Mesendoderm (in vitro differentiated cells): ENCODE measurements around the gene SLC15A2. TPM values are rescaled to one million over a fixed set of nuclear protein-coding genes. Genes with fewer than 3 reads are reported as not detected.
"Not testable (repeated sequence)": the region's sequence is repeated elsewhere in the genome, so short reads cannot be mapped to it uniquely, and the experiment has no call there.

Source experiments
- DNase-seq: peaks from one replicate; pipeline ENCODE4 v3.0.0; 2013
- H2AK5ac ChIP-seq: 2 replicates; pipeline ENCODE4 v1.6.1; 2013; ENCODE audit warnings: low read length, inconsistent platforms
- H2BK120ac ChIP-seq: 2 replicates; pipeline ENCODE4 v1.6.1; 2013; ENCODE audit warnings: low read depth, mild to moderate bottlenecking, low read length, moderate library complexity, mixed read lengths
- H2BK15ac ChIP-seq: replicated peaks from 2 replicates; pipeline ENCODE4 v1.6.1; 2013; ENCODE audit warnings: low read depth, mild to moderate bottlenecking, moderate library complexity
- H2BK5ac ChIP-seq: 2 replicates; pipeline ENCODE4 v1.6.1; 2013; ENCODE audit warnings: low read length, inconsistent platforms
- H3K18ac ChIP-seq: 2 replicates; pipeline ENCODE4 v1.6.1; 2013; ENCODE audit warnings: mild to moderate bottlenecking, low read length, mixed read lengths
- H3K23ac ChIP-seq: one replicate; pipeline ENCODE4 v1.6.1; 2013; ENCODE audit warnings: low read length
- H3K27ac ChIP-seq: 2 replicates; pipeline ENCODE4 v1.5.1; 2013; ENCODE audit warnings: low read depth, mild to moderate bottlenecking, inconsistent platforms, low read length, moderate library complexity
- H3K27me3 ChIP-seq: 2 replicates; pipeline ENCODE4 v1.6.1; 2013; ENCODE audit warnings: low read length, control low read depth, mild to moderate bottlenecking, inconsistent platforms; ENCODE audit not compliant: insufficient read depth, poor library complexity
- H3K36me3 ChIP-seq: 2 replicates; pipeline ENCODE4 v1.6.1; 2013; ENCODE audit warnings: low read length, inconsistent platforms; ENCODE audit not compliant: control insufficient read depth, insufficient read depth
- H3K4ac ChIP-seq: one replicate; pipeline ENCODE4 v1.6.1; 2013; ENCODE audit warnings: low read depth, mild to moderate bottlenecking, low read length, moderate library complexity
- H3K4me1 ChIP-seq: 2 replicates; pipeline ENCODE4 v1.6.1; 2013; ENCODE audit warnings: low read depth, low read length, inconsistent platforms; ENCODE audit not compliant: control insufficient read depth
- H3K4me2 ChIP-seq: 2 replicates; pipeline ENCODE4 v1.6.1; 2013; ENCODE audit warnings: low read length
- H3K4me3 ChIP-seq: 2 replicates; pipeline ENCODE4 v1.5.1; 2013; ENCODE audit warnings: mild to moderate bottlenecking, low read length
- H3K56ac ChIP-seq: one replicate; pipeline ENCODE4 v1.6.1; 2013; ENCODE audit warnings: low read length
- H3K79me1 ChIP-seq: 2 replicates; pipeline ENCODE4 v1.6.1; 2013; ENCODE audit warnings: low read length, inconsistent platforms
- H3K79me2 ChIP-seq: 2 replicates; pipeline ENCODE4 v1.6.1; 2013; ENCODE audit warnings: mild to moderate bottlenecking, low read length; ENCODE audit not compliant: control insufficient read depth, insufficient read depth
- H3K9ac ChIP-seq: 2 replicates; pipeline ENCODE4 v1.6.1; 2013; ENCODE audit warnings: low read length, inconsistent platforms
- H4K5ac ChIP-seq: one replicate; pipeline ENCODE4 v1.6.1; 2013; ENCODE audit warnings: low read length
- H4K8ac ChIP-seq: one replicate; pipeline ENCODE4 v1.6.1; 2013; ENCODE audit warnings: low read depth, mild to moderate bottlenecking, control low read depth, low read length, moderate library complexity
- WGBS: extraction: QIAGEN DNeasy Blood & Tissue Kit; methylation state at CpG from one replicate; pipeline ENCODE4 v1.1.7; 2013; ENCODE audit warnings: low lambda C conversion rate, missing lambda C conversion rate; ENCODE audit not compliant: insufficient coverage; ENCODE audit errors: extremely low coverage; 5-methylcytosine and 5-hydroxymethylcytosine counted together
- polyA plus RNA-seq, 2 experiments: library from polyadenylated mRNA; stranded (reverse); fragments of 200-250 nt; gene quantifications; one replicate each; pipeline ENCODE4 v1.2.3, GENCODE V29; 2013

Gene SLC15A2, protein sequence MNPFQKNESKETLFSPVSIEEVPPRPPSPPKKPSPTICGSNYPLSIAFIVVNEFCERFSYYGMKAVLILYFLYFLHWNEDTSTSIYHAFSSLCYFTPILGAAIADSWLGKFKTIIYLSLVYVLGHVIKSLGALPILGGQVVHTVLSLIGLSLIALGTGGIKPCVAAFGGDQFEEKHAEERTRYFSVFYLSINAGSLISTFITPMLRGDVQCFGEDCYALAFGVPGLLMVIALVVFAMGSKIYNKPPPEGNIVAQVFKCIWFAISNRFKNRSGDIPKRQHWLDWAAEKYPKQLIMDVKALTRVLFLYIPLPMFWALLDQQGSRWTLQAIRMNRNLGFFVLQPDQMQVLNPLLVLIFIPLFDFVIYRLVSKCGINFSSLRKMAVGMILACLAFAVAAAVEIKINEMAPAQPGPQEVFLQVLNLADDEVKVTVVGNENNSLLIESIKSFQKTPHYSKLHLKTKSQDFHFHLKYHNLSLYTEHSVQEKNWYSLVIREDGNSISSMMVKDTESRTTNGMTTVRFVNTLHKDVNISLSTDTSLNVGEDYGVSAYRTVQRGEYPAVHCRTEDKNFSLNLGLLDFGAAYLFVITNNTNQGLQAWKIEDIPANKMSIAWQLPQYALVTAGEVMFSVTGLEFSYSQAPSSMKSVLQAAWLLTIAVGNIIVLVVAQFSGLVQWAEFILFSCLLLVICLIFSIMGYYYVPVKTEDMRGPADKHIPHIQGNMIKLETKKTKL
- polyA plus RNA-seq (2013, experiment 1 of 2) = 0.17 TPM
- polyA plus RNA-seq (2013, experiment 2 of 2) = 0.17 TPM

DNA sequence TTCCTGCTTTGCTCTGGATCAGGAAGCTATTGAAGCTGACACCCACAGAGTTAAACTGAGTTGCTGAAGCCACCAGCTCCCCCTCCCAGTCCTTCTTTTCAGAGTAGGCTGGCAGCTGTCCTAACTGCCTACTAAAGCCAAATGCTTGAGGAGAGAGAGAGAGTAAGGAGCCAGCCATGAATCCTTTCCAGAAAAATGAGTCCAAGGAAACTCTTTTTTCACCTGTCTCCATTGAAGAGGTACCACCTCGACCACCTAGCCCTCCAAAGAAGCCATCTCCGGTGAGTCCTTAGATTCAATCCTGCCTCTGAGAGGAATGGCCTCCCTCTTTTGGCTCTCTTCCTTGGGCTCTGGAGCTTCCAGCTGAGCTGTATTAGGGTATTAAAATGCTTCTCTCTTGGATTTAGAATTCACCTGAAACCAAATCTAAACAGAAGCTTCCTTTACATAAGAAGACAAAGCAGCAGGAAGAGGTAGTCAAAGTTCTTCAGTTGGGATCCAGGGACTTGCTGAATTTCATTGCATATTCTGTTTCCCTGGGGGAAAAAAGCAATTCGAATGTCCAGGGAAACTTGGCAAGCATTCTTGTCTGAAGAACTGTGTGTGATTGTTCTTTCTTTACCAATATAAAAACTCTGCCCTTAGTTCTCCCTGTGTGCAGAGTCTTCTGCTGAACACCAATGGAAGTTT lies at the start of gene SLC15A2:
SLC15A2 (plus strand) TSS at position 101 of the 690 bp plus-strand sequence; CDS start at position 177, 76 bp downstream.
- Histone ChIP-seq H2BK15ac (no peak within 1 kb of the TSS), H3K27ac (peak within 1 kb of the TSS; percentile 54), H3K4me3 (no peak within 1 kb of the TSS), H3K18ac (no peak within 1 kb of the TSS), H2AK5ac (no peak within 1 kb of the TSS), H3K4ac (no peak within 1 kb of the TSS), H3K36me3 (no peaks in the 10 kb centered on the region), H3K56ac (no peak within 1 kb of the TSS), H2BK5ac (no peak within 1 kb of the TSS), H3K79me1 (no peaks in the 10 kb centered on the region), H2BK120ac (peak within 1 kb of the TSS; percentile 54), H3K27me3 (no peaks in the 10 kb centered on the region), H4K5ac (no peak within 1 kb of the TSS), H3K4me1 (peaks cover 3% of the 10 kb centered on the region), H4K8ac (peak within 1 kb of the TSS; percentile 86), H3K79me2 (no peaks in the 10 kb centered on the region), H3K4me2 (no peak within 1 kb of the TSS), H3K23ac (no peak within 1 kb of the TSS), H3K9ac (no peak within 1 kb of the TSS)
- no CpG with 5 or more reads among the region's 3 CpGs for WGBS
- peak; percentile 21 for DNase-seq

DNA sequence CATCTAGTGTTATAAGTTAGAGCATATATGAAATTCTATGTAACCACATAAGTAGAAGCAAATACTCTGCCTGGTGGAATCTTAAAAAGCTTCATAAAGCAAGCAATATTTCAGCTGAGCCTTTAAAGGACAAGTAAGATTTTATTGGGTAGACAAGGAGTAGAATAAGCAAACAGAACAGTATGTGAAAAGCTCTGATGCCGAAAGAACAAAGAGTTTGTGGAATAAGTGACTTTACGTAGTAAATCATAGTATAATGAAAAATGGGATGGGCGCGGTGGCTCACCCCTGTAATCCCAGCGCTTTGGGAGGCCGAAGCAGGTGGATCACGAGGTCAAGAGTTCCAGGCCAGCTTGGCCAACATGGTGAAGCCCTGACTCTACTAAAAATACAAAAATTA lies 49.3 kb upstream of the SLC15A2 start:
- no CpG with 5 or more reads among the region's 7 CpGs for WGBS
- H3K4me1 ChIP-seq = no peaks in the 10 kb centered on the region

DNA sequence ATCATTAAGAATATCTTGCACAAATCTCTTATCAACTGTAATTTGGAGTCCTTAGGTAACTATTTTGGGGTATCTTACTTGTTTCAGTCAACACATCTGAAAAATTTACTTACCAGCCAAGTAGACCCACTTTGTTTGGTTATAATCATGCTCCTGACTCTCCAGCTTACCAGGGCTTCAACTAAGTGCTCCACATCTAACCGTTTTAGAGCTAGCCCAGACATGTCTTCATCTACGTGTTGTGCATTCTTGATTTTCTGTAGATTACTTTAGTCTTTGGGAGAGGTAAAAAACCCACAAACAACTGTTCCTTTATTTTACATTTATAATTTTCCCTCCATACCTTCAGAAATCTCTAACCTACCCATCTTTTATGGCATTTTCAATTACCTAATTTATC lies 41.9 kb upstream of the SLC15A2 start:
- Histone ChIP-seq H3K56ac (no peak overlapping the region), H4K8ac (no peak overlapping the region), H3K4me3 (no peak overlapping the region), H4K5ac (no peak overlapping the region), H3K4me1 (no peaks in the 10 kb centered on the region), H3K23ac (no peak overlapping the region), H2BK120ac (no peak overlapping the region), H3K9ac (no peak overlapping the region), H3K79me1 (no peaks in the 10 kb centered on the region), H3K79me2 (no peaks in the 10 kb centered on the region), H3K27me3 (no peaks in the 10 kb centered on the region), H3K4ac (no peak overlapping the region), H3K36me3 (no peaks in the 10 kb centered on the region), H3K18ac (no peak overlapping the region), H2BK15ac (no peak overlapping the region), H2BK5ac (no peak overlapping the region), H2AK5ac (no peak overlapping the region), H3K27ac (no peak overlapping the region), H3K4me2 (no peak overlapping the region)
- no peak for DNase-seq
- WGBS = no CpG with 5 or more reads among the region's 2 CpGs

More for the DNA sequence above, 49.3 kb upstream of the SLC15A2 start:
- Histone ChIP-seq H3K9ac (no peak overlapping the region), H3K4me2 (no peak overlapping the region), H3K23ac (no peak overlapping the region), H3K4me3 (no peak overlapping the region), H3K79me2 (no peaks in the 10 kb centered on the region), H3K56ac (no peak overlapping the region), H4K5ac (no peak overlapping the region), H3K27me3 (no peaks in the 10 kb centered on the region), H3K27ac (no peak overlapping the region), H2AK5ac (no peak overlapping the region), H3K4ac (no peak overlapping the region), H2BK5ac (no peak overlapping the region), H4K8ac (no peak overlapping the region), H2BK120ac (no peak overlapping the region), H3K36me3 (no peaks in the 10 kb centered on the region), H3K79me1 (no peaks in the 10 kb centered on the region), H3K18ac (no peak overlapping the region), H2BK15ac (no peak overlapping the region)
- no peak for DNase-seq

- H3K9ac ChIP-seq = no peak overlapping the region
- H3K27me3 ChIP-seq = no peaks in the 10 kb centered on the region
- no peaks in the 10 kb centered on the region for H3K36me3 ChIP-seq
- no peak overlapping the region for H3K18ac ChIP-seq
- H3K23ac ChIP-seq = no peak overlapping the region
- H4K5ac ChIP-seq = no peak overlapping the region
- DNase-seq = peak; percentile 64
- no peak overlapping the region for H2BK15ac ChIP-seq
- H2BK5ac ChIP-seq = no peak overlapping the region
- H3K4me1 ChIP-seq = no peaks in the 10 kb centered on the region
- no peak overlapping the region for H3K27ac ChIP-seq
- no peaks in the 10 kb centered on the region for H3K79me1 ChIP-seq
- H3K56ac ChIP-seq = no peak overlapping the region
- H3K79me2 ChIP-seq = no peaks in the 10 kb centered on the region
- H3K4me2 ChIP-seq = no peak overlapping the region
- no peak overlapping the region for H3K4ac ChIP-seq
- no peak overlapping the region for H3K4me3 ChIP-seq
- H2AK5ac ChIP-seq = no peak overlapping the region
- no peak overlapping the region for H2BK120ac ChIP-seq
- 100% methylated on average over 1 of the region's 5 CpGs for WGBS
- no peak overlapping the region for H4K8ac ChIP-seq
These were observed 38.6 kb upstream of the SLC15A2 start for GRCh38 chr3:121855555-121855954.

- not testable (repeated sequence) for H3K36me3 ChIP-seq, H3K56ac ChIP-seq, H3K18ac ChIP-seq, H3K27ac ChIP-seq, H2BK15ac ChIP-seq, H2BK120ac ChIP-seq, H3K9ac ChIP-seq, H3K4me2 ChIP-seq, H3K27me3 ChIP-seq, H3K4me3 ChIP-seq, DNase-seq, H4K8ac ChIP-seq, H2BK5ac ChIP-seq, H4K5ac ChIP-seq, H3K23ac ChIP-seq, H2AK5ac ChIP-seq, H3K4me1 ChIP-seq, H3K79me1 ChIP-seq, H3K79me2 ChIP-seq, H3K4ac ChIP-seq
- WGBS = no CpG with 5 or more reads among the region's 5 CpGs
These were observed 36.4 kb upstream of the SLC15A2 start for GRCh38 chr3:121857778-121858177.
